SKM-1 treated with dmso at 0.1 percent for 144 hours (cell line): ENCODE data around the gene TBX10.

Experiments used
- DNase-seq: peaks from one replicate; lab custom pipeline; 2025; ENCODE audit not compliant: unreplicated experiment; lab: John Stamatoyannopoulos, UW

The TBX10 gene

GRCh38 chr11:67617243-67617953 is 22.2 kb downstream of the TBX10 start:
- no peak for DNase-seq

DNA sequence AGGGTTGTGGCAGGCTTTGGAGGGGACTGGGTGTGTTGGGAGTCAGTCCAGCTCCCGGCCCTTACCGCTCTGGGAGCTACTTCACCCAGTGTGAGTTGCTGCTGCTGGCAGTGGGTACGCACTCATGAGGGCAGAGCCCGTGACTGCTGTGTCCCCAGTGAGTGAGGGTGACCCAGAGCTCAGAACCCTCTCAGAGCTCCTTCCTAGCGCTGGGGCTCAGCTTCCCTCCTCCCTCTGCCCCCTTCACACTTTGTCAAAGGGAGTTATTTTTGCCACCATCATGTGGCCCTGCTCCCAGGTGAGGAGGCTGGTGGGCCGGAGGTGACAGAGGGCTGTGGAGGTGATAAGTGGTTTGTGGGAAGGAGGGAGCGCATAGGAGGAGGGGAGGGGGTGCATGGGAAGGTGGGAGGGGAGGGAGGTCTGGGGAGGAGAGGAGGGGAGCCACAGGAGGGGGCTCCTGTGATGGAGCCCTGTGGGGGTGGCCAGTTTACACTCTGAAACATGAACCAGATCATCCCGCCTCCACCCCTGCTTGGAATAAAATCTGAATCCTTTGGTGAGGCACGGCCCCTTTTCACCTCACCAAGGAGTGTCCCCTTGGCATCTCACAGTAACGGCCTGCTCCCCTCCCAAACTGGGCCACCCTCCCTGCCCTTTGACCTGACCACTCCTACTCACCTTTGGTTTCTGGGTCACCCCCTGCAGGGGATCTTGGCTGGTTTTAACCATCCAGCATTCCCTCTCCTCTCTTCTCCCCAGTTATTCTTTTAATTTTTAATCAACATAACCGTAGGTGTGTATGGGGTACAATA is 22.9 kb downstream of the TBX10 start:
- no peak for DNase-seq

DNA sequence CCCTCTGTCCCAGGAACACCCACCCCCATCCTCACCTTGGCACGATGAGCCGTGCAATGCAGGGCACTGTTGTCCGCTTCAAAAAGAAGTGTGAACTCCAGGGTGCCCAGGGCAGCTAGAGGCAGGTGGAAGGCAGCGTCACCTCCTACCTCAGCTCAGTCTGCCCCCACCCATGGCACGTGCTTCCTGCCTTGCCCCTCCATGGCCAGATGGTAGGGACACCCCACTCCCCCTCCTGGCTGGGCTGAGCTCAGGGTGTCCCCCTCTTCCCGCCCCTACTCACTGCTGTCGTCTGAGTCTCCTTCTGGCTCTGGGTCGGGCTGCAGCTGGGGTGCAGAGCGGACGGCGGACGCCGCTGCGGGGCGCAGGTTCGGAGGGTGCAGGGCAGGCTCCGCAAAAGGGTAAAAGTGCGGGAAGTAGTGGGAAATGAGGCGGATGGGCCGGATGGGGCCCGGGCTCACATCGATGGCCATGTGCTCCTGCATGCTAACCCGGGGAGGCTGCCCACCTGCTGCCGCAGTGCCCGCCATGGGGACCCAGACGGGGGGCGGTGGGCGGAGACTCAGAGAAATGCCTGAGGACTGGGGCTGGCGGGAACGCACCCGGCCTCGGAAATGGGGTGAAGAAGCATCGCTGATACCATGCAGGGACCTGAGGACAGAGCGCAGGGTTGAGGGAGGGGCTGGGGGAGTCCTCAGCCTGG is 23.7 kb downstream of the TBX10 start:
- no peak for DNase-seq

DNA sequence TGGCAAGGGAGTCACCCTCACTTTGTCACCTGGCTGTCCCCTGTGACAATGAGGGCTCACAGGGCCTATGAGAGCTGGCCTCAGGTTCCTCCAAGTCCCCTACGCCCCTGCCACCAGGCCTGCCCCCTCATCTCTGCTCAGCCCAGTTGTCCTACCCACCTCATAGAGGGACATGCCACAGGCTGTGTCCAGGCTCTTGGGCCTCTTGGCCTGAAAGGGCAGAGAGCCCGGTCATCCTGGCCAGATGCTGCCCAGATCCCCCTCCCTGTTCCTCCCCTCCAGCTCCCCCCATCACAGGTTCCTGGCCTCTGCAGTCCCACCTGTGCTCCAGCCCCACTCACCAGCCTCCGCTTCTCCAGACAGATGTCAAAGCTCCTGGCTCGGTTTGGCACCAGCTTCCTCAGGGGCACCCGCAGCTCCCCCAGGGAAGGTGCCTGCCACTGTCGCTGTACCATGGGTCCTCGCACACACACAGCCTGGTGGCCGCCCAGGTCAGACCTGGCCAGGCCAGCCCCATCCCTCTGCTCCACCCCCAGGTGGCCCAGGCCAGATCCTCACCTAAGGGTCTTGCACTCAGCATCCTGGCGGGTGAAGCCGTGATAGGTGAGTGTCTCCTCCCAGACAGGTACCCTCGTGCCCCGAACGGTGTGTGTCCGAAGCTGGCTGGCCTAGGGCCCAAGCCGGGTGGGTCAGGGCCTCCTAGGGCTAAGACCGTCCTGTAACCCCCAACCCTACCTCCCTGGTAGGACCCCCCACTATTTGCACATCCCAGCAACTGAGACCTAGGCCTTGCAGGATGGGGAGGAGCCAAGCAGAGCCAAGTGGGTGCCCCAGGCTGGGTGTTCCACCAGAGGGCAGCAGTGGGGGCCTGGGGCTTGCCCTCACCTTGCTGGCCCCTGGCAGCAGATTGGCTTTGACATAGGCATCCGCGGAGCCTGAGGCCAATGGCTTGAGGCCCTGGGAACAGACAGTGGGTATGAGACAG is 24.5 kb downstream of the TBX10 start:
- DNase-seq: peak; percentile 44

DNA sequence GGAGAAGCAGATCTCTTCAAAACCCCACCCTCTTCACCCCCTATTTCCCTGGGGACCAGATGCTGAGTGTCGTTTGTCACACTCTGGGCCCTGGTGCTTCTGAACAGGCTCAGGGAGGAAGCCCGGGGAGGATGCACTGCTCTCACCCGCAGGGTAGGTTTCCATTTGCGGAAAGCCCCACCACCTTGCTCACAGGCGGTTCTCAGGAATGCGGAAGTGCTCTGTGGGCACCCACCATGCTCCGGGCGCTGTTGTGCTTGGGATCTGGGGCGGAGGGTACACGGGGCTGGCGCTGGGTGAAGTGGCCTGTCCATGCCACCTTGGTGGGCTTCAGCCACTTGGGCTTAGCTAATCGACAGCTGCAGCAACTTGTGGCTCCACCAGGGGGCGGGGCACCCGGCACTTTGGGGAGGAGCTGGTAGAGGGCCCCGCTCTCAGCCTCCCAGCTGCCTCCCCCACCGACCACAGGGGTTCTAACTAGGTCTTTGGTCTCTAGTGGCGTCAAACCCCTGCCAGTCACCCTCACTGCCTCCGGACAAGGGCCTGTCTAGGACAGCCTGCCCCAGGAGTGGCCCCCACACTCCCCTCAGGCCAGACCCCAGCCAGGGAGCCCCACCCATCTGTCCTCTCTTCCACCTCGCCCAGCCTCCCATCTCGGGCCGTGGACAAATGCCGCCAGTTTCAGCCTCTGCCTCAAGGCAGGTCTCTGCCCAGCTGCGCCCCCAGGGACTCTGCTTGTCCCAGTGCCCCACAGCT is 25.4 kb downstream of the TBX10 start:
- peak; percentile 63 for DNase-seq

DNA sequence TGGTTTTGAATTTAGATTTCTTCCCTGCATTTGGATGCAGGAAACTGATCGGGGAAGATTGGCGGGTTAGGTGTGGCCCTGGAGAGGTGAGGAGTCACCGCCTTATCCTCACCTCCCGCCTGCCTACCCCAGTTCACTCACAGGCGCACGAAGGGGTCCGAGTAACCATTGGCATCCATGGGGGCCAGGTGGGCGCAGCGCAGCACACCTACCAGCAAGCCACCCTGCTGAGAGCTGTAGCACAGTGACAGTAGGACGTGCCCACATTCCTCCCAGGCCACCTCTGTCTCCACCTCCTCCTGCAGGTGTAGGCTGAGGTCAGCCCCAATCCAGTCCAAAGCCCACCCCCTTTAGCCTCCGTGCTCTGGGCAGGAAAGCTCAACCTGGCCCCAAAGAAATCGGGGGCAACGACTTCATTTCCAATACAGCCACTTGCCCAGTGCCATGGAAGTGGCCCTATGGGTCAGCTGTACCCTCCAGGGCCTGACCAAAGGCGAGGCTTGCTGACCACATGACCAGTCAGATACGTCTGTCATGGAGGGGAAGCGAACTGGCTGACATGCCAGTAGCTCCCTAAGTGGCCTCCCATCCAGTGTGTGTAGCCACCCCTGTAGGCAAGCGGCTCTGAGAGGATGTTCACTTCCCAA is 26.1 kb downstream of the TBX10 start:
- no peak for DNase-seq

DNA sequence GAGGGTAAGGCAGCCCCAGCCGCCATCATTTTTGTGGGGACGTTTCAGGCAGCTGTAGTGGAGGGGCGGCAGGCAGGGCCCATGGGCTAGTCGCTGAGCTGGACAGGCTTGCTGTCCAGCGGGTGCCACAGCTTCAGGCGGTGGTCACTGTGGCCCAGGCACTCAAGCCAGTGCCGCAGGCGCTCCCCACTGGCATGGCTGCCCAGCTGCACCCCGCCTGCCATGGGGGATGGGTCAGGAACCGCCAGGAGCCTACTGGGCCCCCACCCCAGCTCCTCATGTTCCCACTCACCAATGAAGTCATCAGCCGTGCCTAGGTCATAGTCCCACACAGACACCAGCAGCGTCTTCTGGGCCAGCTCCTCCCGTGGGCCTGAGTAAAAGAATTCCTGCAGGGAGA is 26.8 kb downstream of the TBX10 start:
- no peak for DNase-seq

GRCh38 chr11:67611704-67612587 is 27.6 kb downstream of the TBX10 start:
- DNase-seq: no peak

GRCh38 chr11:67611165-67611564 is 28.4 kb downstream of the TBX10 start:
- DNase-seq: no peak

GRCh38 chr11:67610302-67610868 is 29.2 kb downstream of the TBX10 start:
- DNase-seq: no peak

GRCh38 chr11:67609316-67609715 is 30.2 kb downstream of the TBX10 start:
- DNase-seq: no peak

DNA sequence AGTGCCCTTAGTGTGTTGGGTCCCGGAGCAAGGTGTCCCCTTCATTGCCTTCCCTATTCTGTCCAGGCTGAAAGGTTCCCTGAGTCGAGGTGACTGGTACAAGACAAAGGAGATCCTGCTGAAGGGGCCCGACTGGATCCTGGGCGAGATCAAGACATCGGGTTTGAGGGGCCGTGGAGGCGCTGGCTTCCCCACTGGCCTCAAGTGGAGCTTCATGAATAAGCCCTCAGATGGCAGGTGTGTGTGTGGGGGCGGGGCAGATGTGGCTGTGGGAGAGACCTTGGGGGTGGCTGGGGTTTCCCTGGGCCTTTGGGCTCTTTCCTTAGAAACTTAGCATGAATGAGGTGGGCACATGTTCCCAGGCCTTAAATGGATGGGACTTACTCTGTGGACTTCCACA is 31.1 kb downstream of the TBX10 start:
- no peak for DNase-seq

GRCh38 chr11:67607507-67607906 is 32.1 kb downstream of the TBX10 start:
- no peak for DNase-seq

- DNase-seq: peak; percentile 86
Observed at GRCh38 chr11:67606492-67607295, 32.9 kb downstream of the TBX10 start, which contains the start of gene NDUFV1. NDUFV1 (plus strand) TSS chr11:67606936; CDS start chr11:67607005, 69 bp downstream.

DNA sequence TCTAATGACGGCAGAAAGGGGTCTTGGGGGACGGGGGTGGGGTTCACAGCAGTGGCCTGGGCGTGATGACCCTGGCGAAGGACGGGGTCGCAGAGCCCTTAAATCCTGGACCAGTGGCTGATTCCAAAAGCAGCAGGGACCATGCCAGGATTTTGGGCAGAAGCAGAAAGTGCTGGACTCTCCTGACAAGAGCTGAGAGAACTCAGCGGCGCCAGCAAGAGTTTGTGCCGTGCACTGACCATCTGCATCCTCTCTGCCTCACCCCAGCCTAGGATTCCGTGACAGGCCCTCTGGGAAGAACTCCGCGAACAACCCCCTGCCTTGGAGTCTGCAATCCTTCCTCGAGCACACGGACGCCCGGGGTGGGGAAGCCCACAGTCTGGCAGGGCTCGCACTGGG is 33.5 kb downstream of the TBX10 start:
- DNase-seq: no peak

- no peak for DNase-seq
Observed at GRCh38 chr11:67605231-67606011, 34.1 kb downstream of the TBX10 start.
